ENCODE measurements around the gene RNF125.

The RNF125 gene

GRCh38 chr18:32025744-32026143 lies 7.1 kb downstream of the RNF125 start:
- Histone ChIP-seq H3K9me3 (ENCODE audit: control insufficient read depth, low read length) (no peaks in the 10 kb centered on the region), H3K27ac (ENCODE audit: low read depth, low read length, severe bottlenecking) (no peak overlapping the region), H3K4me3 (ENCODE audit: extremely low read depth, insufficient read depth, low read length, poor library complexity, severe bottlenecking) (no peak overlapping the region), H3K36me3 (ENCODE audit: control insufficient read depth, insufficient read depth, low read length) (no peaks in the 10 kb centered on the region), H3K4me1 (ENCODE audit: control insufficient read depth, insufficient read depth, low read length, poor library complexity, severe bottlenecking) (no peaks in the 10 kb centered on the region)
- WGBS, 2 experiments (ENCODE audit: insufficient coverage in 2 of 2) = 90 to 100% methylated on average over 2 of the region's 2 CpGs

- Histone ChIP-seq H3K27ac (ENCODE audit: low read depth, low read length, severe bottlenecking) (no peak overlapping the region), H3K36me3 (ENCODE audit: control insufficient read depth, insufficient read depth, low read length) (no peaks in the 10 kb centered on the region), H3K9me3 (ENCODE audit: control insufficient read depth, low read length) (no peaks in the 10 kb centered on the region), H3K4me3 (ENCODE audit: extremely low read depth, insufficient read depth, low read length, poor library complexity, severe bottlenecking) (no peak overlapping the region), H3K4me1 (ENCODE audit: control insufficient read depth, insufficient read depth, low read length, poor library complexity, severe bottlenecking) (no peaks in the 10 kb centered on the region)
- 100% methylated on average over 1 to 2 of the region's 4 CpGs for WGBS, 2 experiments (ENCODE audit: insufficient coverage in 2 of 2)
Observed at GRCh38 chr18:32026491-32027086, 8.0 kb downstream of the RNF125 start.

- Histone ChIP-seq H3K36me3 (ENCODE audit: control insufficient read depth, insufficient read depth, low read length) (no peaks in the 10 kb centered on the region), H3K27ac (ENCODE audit: low read depth, low read length, severe bottlenecking) (no peak overlapping the region), H3K4me3 (ENCODE audit: extremely low read depth, insufficient read depth, low read length, poor library complexity, severe bottlenecking) (no peak overlapping the region), H3K9me3 (ENCODE audit: control insufficient read depth, low read length) (no peaks in the 10 kb centered on the region), H3K4me1 (ENCODE audit: control insufficient read depth, insufficient read depth, low read length, poor library complexity, severe bottlenecking) (no peaks in the 10 kb centered on the region)
- 86 to 95% methylated on average over 1 of the region's 1 CpG for WGBS, 2 experiments (ENCODE audit: insufficient coverage in 2 of 2)
Observed at GRCh38 chr18:32029558-32029957, 10.9 kb downstream of the RNF125 start.

GRCh38 chr18:32032609-32033008 lies 14.0 kb downstream of the RNF125 start:
- Histone ChIP-seq H3K4me3 (ENCODE audit: extremely low read depth, insufficient read depth, low read length, poor library complexity, severe bottlenecking) (no peak overlapping the region), H3K4me1 (ENCODE audit: control insufficient read depth, insufficient read depth, low read length, poor library complexity, severe bottlenecking) (no peaks in the 10 kb centered on the region), H3K27ac (ENCODE audit: low read depth, low read length, severe bottlenecking) (no peak overlapping the region), H3K36me3 (ENCODE audit: control insufficient read depth, insufficient read depth, low read length) (no peaks in the 10 kb centered on the region), H3K9me3 (ENCODE audit: control insufficient read depth, low read length) (no peaks in the 10 kb centered on the region)
- WGBS, 2 experiments (ENCODE audit: insufficient coverage in 2 of 2) = 84 to 87% methylated on average over 4 of the region's 9 CpGs

GRCh38 chr18:32036506-32037180 lies 18.0 kb downstream of the RNF125 start:
- Histone ChIP-seq H3K9me3 (ENCODE audit: control insufficient read depth, low read length) (no peaks in the 10 kb centered on the region), H3K4me3 (ENCODE audit: extremely low read depth, insufficient read depth, low read length, poor library complexity, severe bottlenecking) (no peak overlapping the region), H3K36me3 (ENCODE audit: control insufficient read depth, insufficient read depth, low read length) (no peaks in the 10 kb centered on the region), H3K4me1 (ENCODE audit: control insufficient read depth, insufficient read depth, low read length, poor library complexity, severe bottlenecking) (no peaks in the 10 kb centered on the region), H3K27ac (ENCODE audit: low read depth, low read length, severe bottlenecking) (no peak overlapping the region)
- 90 to 94% methylated on average over 3 of the region's 5 CpGs for WGBS, 2 experiments (ENCODE audit: insufficient coverage in 2 of 2)

- no peaks in the 10 kb centered on the region for H3K36me3 ChIP-seq (ENCODE audit: control insufficient read depth, insufficient read depth, low read length)
- no peaks in the 10 kb centered on the region for H3K4me1 ChIP-seq (ENCODE audit: control insufficient read depth, insufficient read depth, low read length, poor library complexity, severe bottlenecking)
- H3K9me3 ChIP-seq (ENCODE audit: control insufficient read depth, low read length) = no peaks in the 10 kb centered on the region
- no peak overlapping the region for H3K4me3 ChIP-seq (ENCODE audit: extremely low read depth, insufficient read depth, low read length, poor library complexity, severe bottlenecking)
- WGBS, 2 experiments (ENCODE audit: insufficient coverage in 2 of 2) = 87 to 89% methylated on average over 10 of the region's 10 CpGs
- H3K27ac ChIP-seq (ENCODE audit: low read depth, low read length, severe bottlenecking) = no peak overlapping the region
Observed at GRCh38 chr18:32037616-32038015, 19.0 kb downstream of the RNF125 start.

GRCh38 chr18:32040936-32041335 lies 22.3 kb downstream of the RNF125 start:
- Histone ChIP-seq H3K4me1 (ENCODE audit: control insufficient read depth, insufficient read depth, low read length, poor library complexity, severe bottlenecking) (no peaks in the 10 kb centered on the region), H3K9me3 (ENCODE audit: control insufficient read depth, low read length) (no peaks in the 10 kb centered on the region), H3K4me3 (ENCODE audit: extremely low read depth, insufficient read depth, low read length, poor library complexity, severe bottlenecking) (no peak overlapping the region), H3K27ac (ENCODE audit: low read depth, low read length, severe bottlenecking) (no peak overlapping the region), H3K36me3 (ENCODE audit: control insufficient read depth, insufficient read depth, low read length) (no peaks in the 10 kb centered on the region)
- WGBS, 2 experiments (ENCODE audit: insufficient coverage in 2 of 2) = 76 to 89% methylated on average over 2 to 3 of the region's 3 CpGs

GRCh38 chr18:32042337-32042736 lies 23.7 kb downstream of the RNF125 start:
- Histone ChIP-seq H3K4me1 (ENCODE audit: control insufficient read depth, insufficient read depth, low read length, poor library complexity, severe bottlenecking) (no peaks in the 10 kb centered on the region), H3K9me3 (ENCODE audit: control insufficient read depth, low read length) (no peaks in the 10 kb centered on the region), H3K36me3 (ENCODE audit: control insufficient read depth, insufficient read depth, low read length) (no peaks in the 10 kb centered on the region), H3K27ac (ENCODE audit: low read depth, low read length, severe bottlenecking) (no peak overlapping the region), H3K4me3 (ENCODE audit: extremely low read depth, insufficient read depth, low read length, poor library complexity, severe bottlenecking) (no peak overlapping the region)

- H3K36me3 ChIP-seq (ENCODE audit: control insufficient read depth, insufficient read depth, low read length) = no peaks in the 10 kb centered on the region
- H3K9me3 ChIP-seq (ENCODE audit: control insufficient read depth, low read length) = no peaks in the 10 kb centered on the region
- WGBS, 2 experiments (ENCODE audit: insufficient coverage in 2 of 2) = 80 to 82% methylated on average over 3 to 4 of the region's 4 CpGs
- peaks cover 9% of the 10 kb centered on the region for H3K4me1 ChIP-seq (ENCODE audit: control insufficient read depth, insufficient read depth, low read length, poor library complexity, severe bottlenecking)
- H3K27ac ChIP-seq (ENCODE audit: low read depth, low read length, severe bottlenecking) = no peak overlapping the region
- no peak overlapping the region for H3K4me3 ChIP-seq (ENCODE audit: extremely low read depth, insufficient read depth, low read length, poor library complexity, severe bottlenecking)
Observed at GRCh38 chr18:32048507-32049091, 30.0 kb downstream of the RNF125 start.

- no peaks in the 10 kb centered on the region for H3K36me3 ChIP-seq (ENCODE audit: control insufficient read depth, insufficient read depth, low read length)
- no peak overlapping the region for H3K27ac ChIP-seq (ENCODE audit: low read depth, low read length, severe bottlenecking)
- no peak overlapping the region for H3K4me3 ChIP-seq (ENCODE audit: extremely low read depth, insufficient read depth, low read length, poor library complexity, severe bottlenecking)
- peaks cover 9% of the 10 kb centered on the region for H3K4me1 ChIP-seq (ENCODE audit: control insufficient read depth, insufficient read depth, low read length, poor library complexity, severe bottlenecking)
- 88 to 90% methylated on average over 1 of the region's 3 CpGs for WGBS, 2 experiments (ENCODE audit: insufficient coverage in 2 of 2)
- no peaks in the 10 kb centered on the region for H3K9me3 ChIP-seq (ENCODE audit: control insufficient read depth, low read length)
Observed at GRCh38 chr18:32049393-32050171, 31.0 kb downstream of the RNF125 start.

All from mesodermal cell (in vitro differentiated cells).